Body of pancreas (tissue), 4 donors: ENCODE measurements around the gene OCRL.

Source experiments
- POLR2A ChIP-seq, 3 donors: fragments of 450-650 bp; IDR thresholded peaks; one replicate each; pipeline ENCODE4 v1.6.1; 2016; ENCODE audit warnings: antibody characterized with exemption in 3 of 3, mild to moderate bottlenecking in 2 of 3
- TF ChIP-seq, protein P1 (sequence below), 7 experiments: fragments of 450-650 bp in 4 of 7; fragments of 200-600 bp in 3 of 7; sonication (generic) in 3 of 7; IDR thresholded peaks; one replicate each; pipeline ENCODE4 v1.5.1; 2016 to 2019; ENCODE audit warnings: antibody characterized with exemption in 7 of 7

GRCh38 chrX:129523079-129523911 lies 16.8 kb upstream of the OCRL start, which contains the start of gene SMARCA1:
- TF ChIP-seq, protein P1, sequence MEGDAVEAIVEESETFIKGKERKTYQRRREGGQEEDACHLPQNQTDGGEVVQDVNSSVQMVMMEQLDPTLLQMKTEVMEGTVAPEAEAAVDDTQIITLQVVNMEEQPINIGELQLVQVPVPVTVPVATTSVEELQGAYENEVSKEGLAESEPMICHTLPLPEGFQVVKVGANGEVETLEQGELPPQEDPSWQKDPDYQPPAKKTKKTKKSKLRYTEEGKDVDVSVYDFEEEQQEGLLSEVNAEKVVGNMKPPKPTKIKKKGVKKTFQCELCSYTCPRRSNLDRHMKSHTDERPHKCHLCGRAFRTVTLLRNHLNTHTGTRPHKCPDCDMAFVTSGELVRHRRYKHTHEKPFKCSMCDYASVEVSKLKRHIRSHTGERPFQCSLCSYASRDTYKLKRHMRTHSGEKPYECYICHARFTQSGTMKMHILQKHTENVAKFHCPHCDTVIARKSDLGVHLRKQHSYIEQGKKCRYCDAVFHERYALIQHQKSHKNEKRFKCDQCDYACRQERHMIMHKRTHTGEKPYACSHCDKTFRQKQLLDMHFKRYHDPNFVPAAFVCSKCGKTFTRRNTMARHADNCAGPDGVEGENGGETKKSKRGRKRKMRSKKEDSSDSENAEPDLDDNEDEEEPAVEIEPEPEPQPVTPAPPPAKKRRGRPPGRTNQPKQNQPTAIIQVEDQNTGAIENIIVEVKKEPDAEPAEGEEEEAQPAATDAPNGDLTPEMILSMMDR (IDR thresholded peaks at IDR 0.05), result no peak
- TF ChIP-seq POLR2A (IDR thresholded peaks at IDR 0.05), result peak; percentile 26 to 62 (median 60)
